ENCODE measurements around the gene DNASE2. TPM values are rescaled to one million over a fixed set of nuclear protein-coding genes. Genes with fewer than 3 reads are reported as not detected.

Gene DNASE2
- total and polyA plus RNA-seq, 2 donors from 2014 or later: 34.7 to 50.9 TPM

- Histone ChIP-seq H3K36me3 (ENCODE audit: control insufficient read depth in 2 of 3, insufficient read depth in 3 of 3, low read length in 3 of 3) (no peaks in the 10 kb centered on the region), H3K27me3 (ENCODE audit: control insufficient read depth, insufficient read depth, low read length) (peaks cover 41% of the 10 kb centered on the region), H3K9ac (ENCODE audit: low read length in 3 of 3) (no peak within 1 kb of the TSS), H3K4me1 (ENCODE audit: control insufficient read depth in 2 of 3, insufficient read depth in 2 of 3, low read depth in 1 of 3, low read length in 3 of 3) (peaks cover 0 to 5% (median 0%) of the 10 kb centered on the region in 3 donors), H3K9me3 (ENCODE audit: control insufficient read depth in 2 of 3, insufficient read depth in 1 of 3, low read length in 3 of 3) (no peaks in the 10 kb centered on the region), H3K27ac (ENCODE audit: low read depth in 2 of 2, low read length in 2 of 2) (no peak within 1 kb of the TSS), H3K4me3 (ENCODE audit: low read length in 3 of 3) (no peak within 1 kb of the TSS)
- intact Hi-C loops (cut with DNase I): no loop called here
- no peak for TF ChIP-seq CTCF (IDR thresholded peaks at IDR 0.05; ENCODE audit: borderline replicate concordance, extremely low read depth, insufficient read depth)
- peak in 1 of 5 donors; percentile 50 for DNase-seq
- no peak for FAIRE-seq
Measured at GRCh38 chr19:12834566-12834943, 46.7 kb downstream of the DNASE2 start, which contains the start of gene RTBDN. TSS of gene RTBDN (minus strand) at chr19:12834579. CDS start at chr19:12829979, 4,600 bp downstream.

GRCh38 chr19:12833738-12834565, 47.3 kb downstream of the DNASE2 start:
- peak in 1 of 5 donors; percentile 66 for DNase-seq
- H3K9ac ChIP-seq (ENCODE audit: low read length in 3 of 3): no peak overlapping the region
- no peaks in the 10 kb centered on the region for H3K9me3 ChIP-seq (ENCODE audit: control insufficient read depth in 2 of 3, insufficient read depth in 1 of 3, low read length in 3 of 3)
- FAIRE-seq: no peak
- intact Hi-C loops (cut with DNase I): no loop called here
- TF ChIP-seq CTCF (IDR thresholded peaks at IDR 0.05; ENCODE audit: borderline replicate concordance, extremely low read depth, insufficient read depth): no peak
- H3K4me3 ChIP-seq (ENCODE audit: low read length in 3 of 3): no peak overlapping the region
- peaks cover 0 to 5% (median 0%) of the 10 kb centered on the region in 3 donors for H3K4me1 ChIP-seq (ENCODE audit: control insufficient read depth in 2 of 3, insufficient read depth in 2 of 3, low read depth in 1 of 3, low read length in 3 of 3)
- peaks cover 35% of the 10 kb centered on the region for H3K27me3 ChIP-seq (ENCODE audit: control insufficient read depth, insufficient read depth, low read length)
- H3K36me3 ChIP-seq (ENCODE audit: control insufficient read depth in 2 of 3, insufficient read depth in 3 of 3, low read length in 3 of 3): no peaks in the 10 kb centered on the region
- no peak overlapping the region for H3K27ac ChIP-seq (ENCODE audit: low read depth in 2 of 2, low read length in 2 of 2)

GRCh38 chr19:12833418-12833737, 47.9 kb downstream of the DNASE2 start:
- Histone ChIP-seq H3K4me1 (ENCODE audit: control insufficient read depth in 2 of 3, insufficient read depth in 2 of 3, low read depth in 1 of 3, low read length in 3 of 3) (peaks cover 0 to 8% (median 0%) of the 10 kb centered on the region in 3 donors), H3K9me3 (ENCODE audit: control insufficient read depth in 2 of 3, insufficient read depth in 1 of 3, low read length in 3 of 3) (no peaks in the 10 kb centered on the region), H3K27me3 (ENCODE audit: control insufficient read depth, insufficient read depth, low read length) (peaks cover 34% of the 10 kb centered on the region), H3K9ac (ENCODE audit: low read length in 3 of 3) (no peak overlapping the region), H3K4me3 (ENCODE audit: low read length in 3 of 3) (no peak overlapping the region), H3K36me3 (ENCODE audit: control insufficient read depth in 2 of 3, insufficient read depth in 3 of 3, low read length in 3 of 3) (no peaks in the 10 kb centered on the region), H3K27ac (ENCODE audit: low read depth in 2 of 2, low read length in 2 of 2) (no peak overlapping the region)
- FAIRE-seq (no peak), DNase-seq (peak in 1 of 5 donors; percentile 55)
- intact Hi-C loops (cut with DNase I): no loop called here
- no peak for TF ChIP-seq CTCF (IDR thresholded peaks at IDR 0.05; ENCODE audit: borderline replicate concordance, extremely low read depth, insufficient read depth)
